SK-N-SH treated with all-trans-retinoic acid at 6 μM for 48 hours (cell line): ENCODE measurements around the gene HSPA8.

ENCODE experiments used
- ESRRG ChIP-seq: fragments of 250-450 bp; sonication (Bioruptor Pico); IDR thresholded peaks from 2 replicates; pipeline ENCODE4 v1.6.1; 2021; ENCODE audit warnings: mild to moderate bottlenecking
- GLIS3 ChIP-seq: fragments of 250-450 bp; sonication (Bioruptor Pico); IDR thresholded peaks from 2 replicates; pipeline ENCODE4 v1.5.0; 2020; ENCODE audit warnings: mild to moderate bottlenecking, moderate library complexity
- PATZ1 ChIP-seq: fragments of 250-450 bp; sonication (Bioruptor Pico); IDR thresholded peaks from 2 replicates; pipeline ENCODE4 v1.8.0; 2020; ENCODE audit warnings: mild to moderate bottlenecking, moderate library complexity, borderline replicate concordance
- SNAI2 ChIP-seq: fragments of 250-450 bp; sonication (Bioruptor Pico); IDR thresholded peaks from 2 replicates; pipeline ENCODE4 v1.5.0; 2020; ENCODE audit warnings: mild to moderate bottlenecking, moderate library complexity
- TCF4 ChIP-seq: fragments of 250-450 bp; sonication (Bioruptor Pico); IDR thresholded peaks from 2 replicates; pipeline ENCODE4 v1.8.0; 2021; ENCODE audit warnings: mild to moderate bottlenecking, moderate library complexity, borderline replicate concordance
- ZC3H10 ChIP-seq: fragments of 250-450 bp; sonication (Bioruptor Pico); IDR thresholded peaks from 2 replicates; pipeline ENCODE4 v1.5.1; 2021; ENCODE audit warnings: mild to moderate bottlenecking, moderate library complexity
- ZNF565 ChIP-seq: fragments of 450-650 bp; formaldehyde crosslinking; conservative IDR thresholded peaks from 2 replicates; pipeline ENCODE4 v1.5.0; 2020; ENCODE audit warnings: low read depth, mild to moderate bottlenecking, moderate library complexity

- TF ChIP-seq PATZ1, result no peak
- TF ChIP-seq ESRRG (CRISPR knock-in tag), result no peak
- TF ChIP-seq SNAI2, result no peak
- no peak for TF ChIP-seq ZC3H10
- TF ChIP-seq ZNF565 (CRISPR knock-in tag), result no peak
- TF ChIP-seq GLIS3 (CRISPR knock-in tag), result no peak
- no peak for TF ChIP-seq TCF4 (CRISPR knock-in tag)
These were observed 16.8 kb downstream of the HSPA8 start for GRCh38 chr11:123045101-123045500.
